ENCODE results near the gene DIDO1. TPM values are rescaled to one million over a fixed set of nuclear protein-coding genes. Genes with fewer than 3 reads are reported as not detected.

DIDO1 gene
- total RNA-seq, 1 donor from 2014 or later: 35.0 TPM

DNA sequence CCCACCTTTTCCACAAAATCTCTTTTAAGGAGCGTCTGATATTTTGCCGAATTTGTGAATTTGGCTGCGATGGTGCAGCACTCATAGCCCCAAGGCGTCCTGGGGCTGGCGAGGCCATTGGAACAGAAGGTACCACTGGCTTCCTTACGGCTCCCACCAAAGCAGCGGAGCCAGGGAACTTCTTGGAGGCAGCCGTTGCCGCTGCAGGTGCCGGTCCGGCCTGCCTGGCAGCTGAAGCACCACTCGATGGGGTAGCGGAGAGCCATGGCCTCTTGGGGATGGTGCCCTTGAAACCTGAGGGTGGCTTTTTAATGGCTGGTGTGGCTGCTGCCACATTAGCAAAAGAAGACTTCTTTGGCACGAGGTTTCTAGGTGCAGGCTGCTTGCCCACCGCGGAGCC lies 29.8 kb downstream of the DIDO1 start:
- Histone ChIP-seq H3K4me1 (ENCODE audit: control insufficient read depth in 3 of 3, insufficient read depth in 3 of 3, low read length in 3 of 3) (peaks cover 15 to 19% (median 17%) of the 10 kb centered on the region in 3 donors), H3K9ac (ENCODE audit: low read depth in 1 of 3, low read length in 3 of 3) (no peak overlapping the region), H3K4me3 (ENCODE audit: low read length in 3 of 3) (no peak overlapping the region), H3K36me3 (ENCODE audit: control insufficient read depth in 3 of 3, insufficient read depth in 3 of 3, low read length in 3 of 3) (peaks cover 44 to 52% (median 46%) of the 10 kb centered on the region in 3 donors), H3K27me3 (ENCODE audit: control insufficient read depth in 3 of 3, insufficient read depth in 3 of 3, low read length in 3 of 3) (peaks cover 0 to 17% (median 0%) of the 10 kb centered on the region in 3 donors), H3K27ac (ENCODE audit: low read depth, low read length) (no peak overlapping the region), H3K9me3 (ENCODE audit: control insufficient read depth in 3 of 3, low read length in 3 of 3) (no peaks in the 10 kb centered on the region)

DNA sequence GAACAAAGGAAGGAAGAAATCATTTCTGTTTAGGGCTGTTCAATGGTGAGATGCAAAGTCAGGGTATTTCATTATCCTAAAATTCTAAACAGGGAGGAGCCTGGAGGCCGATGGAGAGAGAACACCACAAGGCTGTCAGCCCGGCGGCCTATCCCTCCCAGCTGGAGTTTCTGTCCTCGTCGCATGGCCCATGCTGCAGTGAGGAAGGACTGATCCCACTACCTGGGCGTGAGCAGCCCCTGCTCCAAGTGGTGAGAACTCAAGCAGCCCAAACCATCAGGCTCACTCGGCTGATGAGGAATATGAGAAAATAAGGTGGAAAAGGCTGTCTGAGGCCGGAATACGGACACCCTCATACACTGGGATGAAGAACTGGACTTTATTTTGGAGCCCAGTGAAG lies 30.8 kb downstream of the DIDO1 start:
- H3K4me3 ChIP-seq (ENCODE audit: low read length in 3 of 3): no peak overlapping the region
- peaks cover 13 to 15% (median 13%) of the 10 kb centered on the region in 3 donors for H3K4me1 ChIP-seq (ENCODE audit: control insufficient read depth in 3 of 3, insufficient read depth in 3 of 3, low read length in 3 of 3)
- no peaks in the 10 kb centered on the region for H3K9me3 ChIP-seq (ENCODE audit: control insufficient read depth in 3 of 3, low read length in 3 of 3)
- H3K36me3 ChIP-seq (ENCODE audit: control insufficient read depth in 3 of 3, insufficient read depth in 3 of 3, low read length in 3 of 3): peaks cover 50 to 54% (median 52%) of the 10 kb centered on the region in 3 donors
- no peak overlapping the region for H3K9ac ChIP-seq (ENCODE audit: low read depth in 1 of 3, low read length in 3 of 3)
- peaks cover 0 to 17% (median 0%) of the 10 kb centered on the region in 3 donors for H3K27me3 ChIP-seq (ENCODE audit: control insufficient read depth in 3 of 3, insufficient read depth in 3 of 3, low read length in 3 of 3)
- no peak overlapping the region for H3K27ac ChIP-seq (ENCODE audit: low read depth, low read length)

GRCh38 chr20:62894261-62894660 lies 32.0 kb downstream of the DIDO1 start:
- Histone ChIP-seq H3K4me1 (ENCODE audit: control insufficient read depth in 3 of 3, insufficient read depth in 3 of 3, low read length in 3 of 3) (peaks cover 2% of the 10 kb centered on the region in 3 donors), H3K9me3 (ENCODE audit: control insufficient read depth in 3 of 3, low read length in 3 of 3) (no peaks in the 10 kb centered on the region), H3K27me3 (ENCODE audit: control insufficient read depth in 3 of 3, insufficient read depth in 3 of 3, low read length in 3 of 3) (peaks cover 0 to 16% (median 0%) of the 10 kb centered on the region in 3 donors), H3K36me3 (ENCODE audit: control insufficient read depth in 3 of 3, insufficient read depth in 3 of 3, low read length in 3 of 3) (peaks cover 63 to 67% (median 65%) of the 10 kb centered on the region in 3 donors), H3K27ac (ENCODE audit: low read depth, low read length) (no peak overlapping the region), H3K9ac (ENCODE audit: low read depth in 1 of 3, low read length in 3 of 3) (no peak overlapping the region), H3K4me3 (ENCODE audit: low read length in 3 of 3) (no peak overlapping the region)

- H3K27me3 ChIP-seq (ENCODE audit: control insufficient read depth in 3 of 3, insufficient read depth in 3 of 3, low read length in 3 of 3): peaks cover 0 to 10% (median 0%) of the 10 kb centered on the region in 3 donors
- H3K4me1 ChIP-seq (ENCODE audit: control insufficient read depth in 3 of 3, insufficient read depth in 3 of 3, low read length in 3 of 3): no peaks in the 10 kb centered on the region
- H3K36me3 ChIP-seq (ENCODE audit: control insufficient read depth in 3 of 3, insufficient read depth in 3 of 3, low read length in 3 of 3): peaks cover 68 to 73% (median 70%) of the 10 kb centered on the region in 3 donors
- H3K4me3 ChIP-seq (ENCODE audit: low read length in 3 of 3): no peak overlapping the region
- H3K9me3 ChIP-seq (ENCODE audit: control insufficient read depth in 3 of 3, low read length in 3 of 3): no peaks in the 10 kb centered on the region
- no peak overlapping the region for H3K27ac ChIP-seq (ENCODE audit: low read depth, low read length)
- no peak overlapping the region for H3K9ac ChIP-seq (ENCODE audit: low read depth in 1 of 3, low read length in 3 of 3)
Measured at GRCh38 chr20:62893700-62894099, 32.6 kb downstream of the DIDO1 start.

GRCh38 chr20:62892348-62893304 lies 33.7 kb downstream of the DIDO1 start:
- no peaks in the 10 kb centered on the region for H3K9me3 ChIP-seq (ENCODE audit: control insufficient read depth in 3 of 3, low read length in 3 of 3)
- no peak overlapping the region for H3K9ac ChIP-seq (ENCODE audit: low read depth in 1 of 3, low read length in 3 of 3)
- H3K27ac ChIP-seq (ENCODE audit: low read depth, low read length): no peak overlapping the region
- H3K4me3 ChIP-seq (ENCODE audit: low read length in 3 of 3): no peak overlapping the region
- no peaks in the 10 kb centered on the region for H3K4me1 ChIP-seq (ENCODE audit: control insufficient read depth in 3 of 3, insufficient read depth in 3 of 3, low read length in 3 of 3)
- H3K27me3 ChIP-seq (ENCODE audit: control insufficient read depth in 3 of 3, insufficient read depth in 3 of 3, low read length in 3 of 3): no peaks in the 10 kb centered on the region
- H3K36me3 ChIP-seq (ENCODE audit: control insufficient read depth in 3 of 3, insufficient read depth in 3 of 3, low read length in 3 of 3): peaks cover 79 to 83% (median 81%) of the 10 kb centered on the region in 3 donors

GRCh38 chr20:62891111-62891510 lies 35.2 kb downstream of the DIDO1 start:
- no peak overlapping the region for H3K27ac ChIP-seq (ENCODE audit: low read depth, low read length)
- H3K4me3 ChIP-seq (ENCODE audit: low read length in 3 of 3): no peak overlapping the region
- H3K9ac ChIP-seq (ENCODE audit: low read depth in 1 of 3, low read length in 3 of 3): no peak overlapping the region
- H3K36me3 ChIP-seq (ENCODE audit: control insufficient read depth in 3 of 3, insufficient read depth in 3 of 3, low read length in 3 of 3): peaks cover 83 to 87% (median 87%) of the 10 kb centered on the region in 3 donors
- no peaks in the 10 kb centered on the region for H3K27me3 ChIP-seq (ENCODE audit: control insufficient read depth in 3 of 3, insufficient read depth in 3 of 3, low read length in 3 of 3)
- H3K4me1 ChIP-seq (ENCODE audit: control insufficient read depth in 3 of 3, insufficient read depth in 3 of 3, low read length in 3 of 3): no peaks in the 10 kb centered on the region
- H3K9me3 ChIP-seq (ENCODE audit: control insufficient read depth in 3 of 3, low read length in 3 of 3): no peaks in the 10 kb centered on the region

GRCh38 chr20:62890444-62890843 lies 35.9 kb downstream of the DIDO1 start:
- H3K27ac ChIP-seq (ENCODE audit: low read depth, low read length): no peak overlapping the region
- H3K4me3 ChIP-seq (ENCODE audit: low read length in 3 of 3): no peak overlapping the region
- no peaks in the 10 kb centered on the region for H3K27me3 ChIP-seq (ENCODE audit: control insufficient read depth in 3 of 3, insufficient read depth in 3 of 3, low read length in 3 of 3)
- no peaks in the 10 kb centered on the region for H3K9me3 ChIP-seq (ENCODE audit: control insufficient read depth in 3 of 3, low read length in 3 of 3)
- H3K4me1 ChIP-seq (ENCODE audit: control insufficient read depth in 3 of 3, insufficient read depth in 3 of 3, low read length in 3 of 3): no peaks in the 10 kb centered on the region
- H3K36me3 ChIP-seq (ENCODE audit: control insufficient read depth in 3 of 3, insufficient read depth in 3 of 3, low read length in 3 of 3): peaks cover 78 to 84% (median 81%) of the 10 kb centered on the region in 3 donors
- no peak overlapping the region for H3K9ac ChIP-seq (ENCODE audit: low read depth in 1 of 3, low read length in 3 of 3)

DNA sequence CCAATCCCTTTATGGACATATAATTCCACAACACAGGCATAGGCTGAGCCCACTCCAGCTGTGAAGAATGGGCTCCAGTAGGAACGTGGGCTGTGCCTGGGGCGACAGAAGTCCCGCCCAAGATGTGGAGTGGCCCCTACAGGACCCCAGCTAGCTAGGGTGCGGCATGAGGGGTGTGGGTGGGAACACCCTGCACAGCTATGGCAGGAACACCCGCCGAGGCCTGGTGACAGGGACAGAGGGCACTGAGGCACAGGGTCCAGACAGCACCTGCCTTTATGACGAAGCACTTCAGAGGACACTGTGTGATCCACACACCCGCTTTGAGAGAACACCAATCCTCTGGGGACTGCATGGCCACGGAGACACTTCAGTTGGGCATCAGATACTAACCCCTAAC lies 36.4 kb downstream of the DIDO1 start:
- H3K36me3 ChIP-seq (ENCODE audit: control insufficient read depth in 3 of 3, insufficient read depth in 3 of 3, low read length in 3 of 3): peaks cover 74 to 80% (median 77%) of the 10 kb centered on the region in 3 donors
- no peaks in the 10 kb centered on the region for H3K4me1 ChIP-seq (ENCODE audit: control insufficient read depth in 3 of 3, insufficient read depth in 3 of 3, low read length in 3 of 3)
- no peak overlapping the region for H3K4me3 ChIP-seq (ENCODE audit: low read length in 3 of 3)
- no peak overlapping the region for H3K27ac ChIP-seq (ENCODE audit: low read depth, low read length)
- H3K9me3 ChIP-seq (ENCODE audit: control insufficient read depth in 3 of 3, low read length in 3 of 3): no peaks in the 10 kb centered on the region
- no peaks in the 10 kb centered on the region for H3K27me3 ChIP-seq (ENCODE audit: control insufficient read depth in 3 of 3, insufficient read depth in 3 of 3, low read length in 3 of 3)
- no peak overlapping the region for H3K9ac ChIP-seq (ENCODE audit: low read depth in 1 of 3, low read length in 3 of 3)

DNA sequence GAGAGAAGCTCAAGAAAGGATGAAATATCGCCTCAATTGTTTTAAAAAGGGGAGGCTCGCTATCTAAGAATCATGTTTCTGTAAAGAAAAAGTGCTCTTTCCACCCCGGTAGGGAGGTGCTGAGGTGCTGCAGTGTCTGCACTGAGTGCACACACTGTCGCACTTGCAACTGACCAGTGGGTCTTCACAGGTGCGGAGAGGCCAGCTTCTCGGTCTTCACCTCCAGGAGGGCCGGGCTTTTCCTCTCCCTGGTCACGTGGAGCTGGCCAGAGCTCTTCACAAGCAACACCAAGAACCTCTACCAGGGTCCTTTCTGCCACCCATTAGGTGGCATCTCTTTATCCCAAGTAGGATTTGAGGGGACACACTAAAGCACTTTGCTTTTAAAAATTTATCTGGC lies 36.9 kb downstream of the DIDO1 start:
- no peaks in the 10 kb centered on the region for H3K4me1 ChIP-seq (ENCODE audit: control insufficient read depth in 3 of 3, insufficient read depth in 3 of 3, low read length in 3 of 3)
- no peak overlapping the region for H3K27ac ChIP-seq (ENCODE audit: low read depth, low read length)
- no peak overlapping the region for H3K4me3 ChIP-seq (ENCODE audit: low read length in 3 of 3)
- no peaks in the 10 kb centered on the region for H3K27me3 ChIP-seq (ENCODE audit: control insufficient read depth in 3 of 3, insufficient read depth in 3 of 3, low read length in 3 of 3)
- H3K36me3 ChIP-seq (ENCODE audit: control insufficient read depth in 3 of 3, insufficient read depth in 3 of 3, low read length in 3 of 3): peaks cover 70 to 77% (median 76%) of the 10 kb centered on the region in 3 donors
- no peak overlapping the region for H3K9ac ChIP-seq (ENCODE audit: low read depth in 1 of 3, low read length in 3 of 3)
- no peaks in the 10 kb centered on the region for H3K9me3 ChIP-seq (ENCODE audit: control insufficient read depth in 3 of 3, low read length in 3 of 3)

- Histone ChIP-seq H3K9ac (ENCODE audit: low read depth in 1 of 3, low read length in 3 of 3) (no peak overlapping the region), H3K36me3 (ENCODE audit: control insufficient read depth in 3 of 3, insufficient read depth in 3 of 3, low read length in 3 of 3) (peaks cover 65 to 72% (median 71%) of the 10 kb centered on the region in 3 donors), H3K27me3 (ENCODE audit: control insufficient read depth in 3 of 3, insufficient read depth in 3 of 3, low read length in 3 of 3) (no peaks in the 10 kb centered on the region), H3K4me3 (ENCODE audit: low read length in 3 of 3) (no peak overlapping the region), H3K4me1 (ENCODE audit: control insufficient read depth in 3 of 3, insufficient read depth in 3 of 3, low read length in 3 of 3) (no peaks in the 10 kb centered on the region), H3K9me3 (ENCODE audit: control insufficient read depth in 3 of 3, low read length in 3 of 3) (no peaks in the 10 kb centered on the region), H3K27ac (ENCODE audit: low read depth, low read length) (no peak overlapping the region)
Measured at GRCh38 chr20:62888910-62889309, 37.4 kb downstream of the DIDO1 start.

Data from skeletal muscle tissue (tissue), 4 donors.